ENCODE results near the gene RAB10. TPM values are rescaled to one million over a fixed set of nuclear protein-coding genes. Genes with fewer than 3 reads are reported as not detected.
"Not testable (repeated sequence)": the region's sequence is repeated elsewhere in the genome, so short reads cannot be mapped to it uniquely, and the experiment has no call there.

Gene RAB10
- total and polyA plus RNA-seq, 8 donors, result 101 to 175 (median 127) TPM

DNA sequence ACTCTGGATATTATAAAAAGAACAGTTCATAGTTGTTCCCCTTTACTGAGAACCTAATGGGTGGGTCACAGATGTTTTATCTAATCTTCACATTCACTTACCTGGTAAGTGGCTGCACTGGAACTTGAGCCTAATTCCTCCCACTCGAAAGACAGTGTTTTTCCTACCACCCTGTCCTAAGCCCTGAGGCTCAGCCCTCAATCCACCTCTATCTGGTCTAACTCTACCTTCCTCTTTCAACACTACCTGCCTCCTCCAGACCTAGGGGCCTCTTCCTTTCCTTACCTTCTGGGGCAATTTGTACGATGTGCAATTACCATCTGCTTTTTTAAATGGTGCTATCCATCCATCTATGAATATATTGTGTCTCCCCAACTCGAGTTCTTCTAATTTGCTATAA lies 41.9 kb upstream of the RAB10 start:
- TF ChIP-seq, protein P1, sequence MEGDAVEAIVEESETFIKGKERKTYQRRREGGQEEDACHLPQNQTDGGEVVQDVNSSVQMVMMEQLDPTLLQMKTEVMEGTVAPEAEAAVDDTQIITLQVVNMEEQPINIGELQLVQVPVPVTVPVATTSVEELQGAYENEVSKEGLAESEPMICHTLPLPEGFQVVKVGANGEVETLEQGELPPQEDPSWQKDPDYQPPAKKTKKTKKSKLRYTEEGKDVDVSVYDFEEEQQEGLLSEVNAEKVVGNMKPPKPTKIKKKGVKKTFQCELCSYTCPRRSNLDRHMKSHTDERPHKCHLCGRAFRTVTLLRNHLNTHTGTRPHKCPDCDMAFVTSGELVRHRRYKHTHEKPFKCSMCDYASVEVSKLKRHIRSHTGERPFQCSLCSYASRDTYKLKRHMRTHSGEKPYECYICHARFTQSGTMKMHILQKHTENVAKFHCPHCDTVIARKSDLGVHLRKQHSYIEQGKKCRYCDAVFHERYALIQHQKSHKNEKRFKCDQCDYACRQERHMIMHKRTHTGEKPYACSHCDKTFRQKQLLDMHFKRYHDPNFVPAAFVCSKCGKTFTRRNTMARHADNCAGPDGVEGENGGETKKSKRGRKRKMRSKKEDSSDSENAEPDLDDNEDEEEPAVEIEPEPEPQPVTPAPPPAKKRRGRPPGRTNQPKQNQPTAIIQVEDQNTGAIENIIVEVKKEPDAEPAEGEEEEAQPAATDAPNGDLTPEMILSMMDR (IDR thresholded peaks at IDR 0.05), result no peak
- Histone ChIP-seq H3K4me1 (peaks cover 4 to 23% of the 10 kb centered on the region in 2 donors), H3K36me3 (no peaks in the 10 kb centered on the region), H3K4me3 (no peak overlapping the region), H3K27me3 (no peaks in the 10 kb centered on the region), H3K9me3 (no peaks in the 10 kb centered on the region), H3K27ac (peak overlapping the region in 1 of 2 donors; percentile 74)
- DNase-seq (no peak), ATAC-seq (peak; percentile 14)
- intact Hi-C loops (cut with DNase I), result no loop called here

DNA sequence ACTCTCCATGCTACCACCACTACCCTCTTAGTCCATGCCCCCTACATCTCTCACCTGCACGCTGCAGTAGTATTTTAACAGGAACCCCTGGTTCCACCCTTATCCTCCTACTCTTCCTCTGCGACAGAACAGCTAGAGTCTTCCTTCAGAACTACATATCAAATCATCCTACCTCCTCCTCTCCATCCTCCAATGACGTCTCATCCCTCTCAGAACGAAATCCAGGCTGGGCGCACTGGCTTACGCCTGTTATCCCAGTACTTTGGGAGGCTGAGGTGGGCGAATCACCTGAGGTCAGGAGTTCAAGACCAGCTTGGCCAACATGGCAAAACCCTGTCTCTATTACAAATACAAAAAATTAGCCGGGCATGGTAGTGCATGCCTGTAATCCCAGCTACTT lies 41.3 kb upstream of the RAB10 start:
- ATAC-seq (no peak), DNase-seq (no peak)
- Histone ChIP-seq H3K9me3 (no peaks in the 10 kb centered on the region), H3K27me3 (no peaks in the 10 kb centered on the region), H3K4me3 (no peak overlapping the region), H3K4me1 (peaks cover 4 to 26% of the 10 kb centered on the region in 2 donors), H3K36me3 (no peaks in the 10 kb centered on the region), H3K27ac (peak overlapping the region in 1 of 2 donors; percentile 74)
- TF ChIP-seq, protein P1 (IDR thresholded peaks at IDR 0.05), result no peak
- intact Hi-C loops (cut with DNase I), result no loop called here

DNA sequence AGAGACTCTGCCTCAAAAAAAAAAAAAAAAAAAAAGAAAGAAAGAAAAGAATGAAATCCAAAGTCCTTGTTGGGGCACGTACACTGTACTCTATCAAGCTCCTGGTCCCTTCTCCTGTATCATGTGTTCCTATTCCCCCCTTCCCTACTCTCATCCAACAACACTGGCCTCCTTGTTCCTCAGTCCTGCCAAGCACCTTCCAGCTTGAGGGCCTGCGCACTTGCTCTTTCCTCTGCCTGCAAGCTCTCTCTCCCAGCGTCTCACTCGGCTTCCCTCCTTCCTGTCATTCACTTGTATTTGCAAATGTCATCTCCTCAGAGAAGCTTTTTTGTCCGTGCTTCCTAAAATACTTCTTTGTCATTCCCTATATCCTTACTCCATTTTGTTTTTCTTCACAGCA lies 40.8 kb upstream of the RAB10 start:
- intact Hi-C loops (cut with DNase I), result no loop called here
- Histone ChIP-seq H3K4me3 (no peak overlapping the region), H3K36me3 (no peaks in the 10 kb centered on the region), H3K27ac (no peak overlapping the region), H3K4me1 (peaks cover 4 to 30% of the 10 kb centered on the region in 2 donors), H3K9me3 (no peaks in the 10 kb centered on the region), H3K27me3 (no peaks in the 10 kb centered on the region)
- DNase-seq, result no peak
- ATAC-seq, result no peak
- TF ChIP-seq, protein P1 (IDR thresholded peaks at IDR 0.05), result no peak

DNA sequence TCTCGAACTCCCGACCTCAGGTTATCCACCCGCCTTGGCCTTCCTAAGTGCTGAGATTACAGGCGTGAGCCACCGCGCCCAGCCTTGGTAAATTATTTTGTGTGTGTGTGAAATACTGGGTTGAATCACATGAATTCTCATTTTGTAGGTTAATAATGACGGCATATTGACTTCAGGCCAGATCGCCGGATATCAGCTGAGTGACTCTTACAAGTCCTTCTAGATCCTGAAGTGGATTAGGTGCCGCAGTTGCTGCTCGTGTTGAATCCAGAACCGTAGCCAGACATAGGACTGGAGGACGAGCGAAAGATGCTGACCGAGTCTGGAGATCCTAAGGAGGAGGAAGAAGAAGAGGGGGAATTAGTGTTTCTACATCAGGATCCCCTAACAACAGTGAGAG lies 39.4 kb upstream of the RAB10 start:
- H3K36me3 ChIP-seq, result no peaks in the 10 kb centered on the region
- no peaks in the 10 kb centered on the region for H3K9me3 ChIP-seq
- DNase-seq, result peak in 1 of 4 donors; percentile 35
- ATAC-seq, result peak; percentile 45
- no peak overlapping the region for H3K27ac ChIP-seq
- TF ChIP-seq, protein P1 (IDR thresholded peaks at IDR 0.05), result no peak
- H3K4me1 ChIP-seq, result peaks cover 4 to 45% of the 10 kb centered on the region in 2 donors
- no peak overlapping the region for H3K4me3 ChIP-seq
- intact Hi-C loops (cut with DNase I), result no loop called here
- H3K27me3 ChIP-seq, result no peaks in the 10 kb centered on the region

DNA sequence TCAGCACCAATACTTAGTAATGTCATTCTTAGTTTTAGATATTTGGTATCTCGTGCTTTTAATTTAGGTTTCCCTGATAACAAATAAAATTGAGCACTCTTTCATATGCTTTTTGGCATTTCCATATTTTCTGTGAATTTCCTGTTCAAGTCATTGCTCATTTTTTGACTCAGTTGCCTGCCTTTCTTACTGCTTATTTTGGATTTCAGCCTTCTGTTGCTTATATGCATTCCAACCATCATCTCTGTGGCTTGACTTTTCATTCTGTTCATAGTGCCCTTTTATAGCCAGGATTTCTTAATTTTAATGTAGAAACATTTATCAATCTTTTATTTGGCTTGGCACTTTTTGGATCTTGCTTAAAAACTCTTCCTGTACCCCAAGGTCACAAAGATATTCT lies 37.0 kb upstream of the RAB10 start:
- TF ChIP-seq, protein P1 (IDR thresholded peaks at IDR 0.05), result no peak
- Histone ChIP-seq H3K36me3 (no peaks in the 10 kb centered on the region), H3K4me3 (no peak overlapping the region), H3K27ac (no peak overlapping the region), H3K4me1 (peaks cover 7 to 54% of the 10 kb centered on the region in 2 donors), H3K9me3 (no peaks in the 10 kb centered on the region), H3K27me3 (no peaks in the 10 kb centered on the region)
- ATAC-seq (no peak), DNase-seq (no peak)
- intact Hi-C loops (cut with DNase I), result loop anchor here in 1 of 2 donors (5.0 kb wide), 1 partner anchor 150 kb away; no protein-coding TSS in a partner anchor

DNA sequence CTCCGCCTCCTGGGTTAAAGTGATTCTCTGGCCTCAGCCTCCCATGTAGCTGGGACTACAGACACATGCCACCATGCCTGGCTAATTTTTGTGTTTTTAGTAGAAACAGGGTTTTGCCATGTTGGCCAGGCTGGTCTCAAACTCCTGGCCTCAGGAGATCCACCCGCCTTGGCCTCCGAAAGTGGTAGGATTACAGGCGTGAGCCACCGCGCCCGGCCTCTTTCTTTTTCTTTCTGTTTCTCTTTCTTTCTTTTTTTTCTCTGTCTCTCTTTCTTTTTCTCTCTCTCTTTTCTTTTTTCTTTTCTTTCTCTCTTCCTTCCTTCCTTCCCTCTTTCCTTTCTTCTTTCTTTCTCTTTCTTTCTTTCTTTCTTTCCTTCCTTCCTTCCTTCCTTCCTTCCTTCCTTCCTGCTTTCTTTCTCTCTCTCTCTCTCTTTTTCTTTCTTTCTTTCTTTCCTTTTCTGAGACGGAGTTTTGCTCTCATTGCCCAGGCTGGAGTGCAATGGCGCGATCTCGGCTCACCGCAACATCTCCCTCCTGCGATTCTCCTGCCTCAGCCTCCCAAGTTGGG lies 35.0 kb upstream of the RAB10 start:
- not testable (repeated sequence) for H3K9me3 ChIP-seq, DNase-seq, H3K27ac ChIP-seq, H3K27me3 ChIP-seq, H3K36me3 ChIP-seq, H3K4me3 ChIP-seq, ATAC-seq
- peaks cover 13 to 65% of the 10 kb centered on the region in 2 donors for H3K4me1 ChIP-seq
- intact Hi-C loops (cut with DNase I), result loop anchor here in 1 of 2 donors (5.0 kb wide), 1 partner anchor 148 kb away; no protein-coding TSS in a partner anchor

DNA sequence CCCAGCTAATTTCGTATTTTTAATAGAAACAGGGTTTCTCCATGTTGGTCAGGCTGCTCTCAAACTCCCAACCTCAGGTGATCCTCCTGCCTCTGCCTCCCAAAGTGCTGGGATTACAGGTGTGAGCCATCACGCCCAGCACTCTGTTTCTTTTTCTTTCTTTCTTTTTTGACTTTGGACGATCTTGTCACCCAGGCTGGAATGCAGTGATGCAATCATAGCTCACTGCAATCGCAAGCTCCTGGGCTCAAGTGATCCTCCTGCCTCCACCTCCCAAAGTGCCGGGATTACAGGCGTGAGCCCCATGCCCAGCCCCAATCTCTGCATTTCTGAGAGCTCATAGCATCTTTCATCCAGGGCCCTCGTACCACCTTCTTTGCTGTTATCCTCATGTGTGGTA lies 34.5 kb upstream of the RAB10 start:
- intact Hi-C loops (cut with DNase I), result loop anchor here in 1 of 2 donors (5.0 kb wide), 1 partner anchor 148 kb away; no protein-coding TSS in a partner anchor
- not testable (repeated sequence) for DNase-seq, H3K4me3 ChIP-seq, ATAC-seq, H3K27ac ChIP-seq, H3K9me3 ChIP-seq, H3K36me3 ChIP-seq, H3K27me3 ChIP-seq
- H3K4me1 ChIP-seq, result peaks cover 13 to 70% of the 10 kb centered on the region in 2 donors
